ENCODE results near the gene ST6GALNAC3. TPM values are rescaled to one million over a fixed set of nuclear protein-coding genes. Genes with fewer than 3 reads are reported as not detected.

The ST6GALNAC3 gene
- total RNA-seq, 6 experiments from 2014 or later, result 1.00 to 1.7 (median 1.2) TPM

DNA sequence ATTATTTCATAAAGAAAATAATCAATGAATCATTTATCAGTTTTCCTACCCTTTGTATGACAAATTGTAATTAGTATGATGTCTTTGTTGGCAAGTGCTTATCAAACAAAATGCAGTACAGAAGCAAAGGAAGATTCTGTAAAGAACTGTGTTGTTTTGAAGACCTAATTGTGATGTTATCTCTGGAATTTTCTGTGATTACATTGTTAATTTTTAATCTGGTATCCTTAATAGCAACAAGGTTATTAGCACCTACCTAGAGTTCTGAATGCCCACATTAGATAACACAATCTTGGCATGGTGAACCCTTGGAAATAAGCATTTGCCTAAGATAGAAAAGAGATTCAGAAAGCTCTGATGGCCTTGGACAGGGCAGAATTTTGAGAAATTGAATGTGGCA is 518.6 kb downstream of the ST6GALNAC3 start:
- H3K27me3 Mint-ChIP-seq (ENCODE audit: insufficient read depth), result no peaks in the 10 kb centered on the region
- no peaks in the 10 kb centered on the region for H3K36me3 Mint-ChIP-seq (ENCODE audit: low read depth)
- H3K4me1 Mint-ChIP-seq (ENCODE audit: low read depth), result no peaks in the 10 kb centered on the region
- TF ChIP-seq, protein P1, sequence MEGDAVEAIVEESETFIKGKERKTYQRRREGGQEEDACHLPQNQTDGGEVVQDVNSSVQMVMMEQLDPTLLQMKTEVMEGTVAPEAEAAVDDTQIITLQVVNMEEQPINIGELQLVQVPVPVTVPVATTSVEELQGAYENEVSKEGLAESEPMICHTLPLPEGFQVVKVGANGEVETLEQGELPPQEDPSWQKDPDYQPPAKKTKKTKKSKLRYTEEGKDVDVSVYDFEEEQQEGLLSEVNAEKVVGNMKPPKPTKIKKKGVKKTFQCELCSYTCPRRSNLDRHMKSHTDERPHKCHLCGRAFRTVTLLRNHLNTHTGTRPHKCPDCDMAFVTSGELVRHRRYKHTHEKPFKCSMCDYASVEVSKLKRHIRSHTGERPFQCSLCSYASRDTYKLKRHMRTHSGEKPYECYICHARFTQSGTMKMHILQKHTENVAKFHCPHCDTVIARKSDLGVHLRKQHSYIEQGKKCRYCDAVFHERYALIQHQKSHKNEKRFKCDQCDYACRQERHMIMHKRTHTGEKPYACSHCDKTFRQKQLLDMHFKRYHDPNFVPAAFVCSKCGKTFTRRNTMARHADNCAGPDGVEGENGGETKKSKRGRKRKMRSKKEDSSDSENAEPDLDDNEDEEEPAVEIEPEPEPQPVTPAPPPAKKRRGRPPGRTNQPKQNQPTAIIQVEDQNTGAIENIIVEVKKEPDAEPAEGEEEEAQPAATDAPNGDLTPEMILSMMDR (IDR thresholded peaks at IDR 0.05), result no peak
- no peak overlapping the region for H3K4me3 Mint-ChIP-seq
- no peak for DNase-seq
- H3K9me3 Mint-ChIP-seq, result peaks cover 19% of the 10 kb centered on the region
- H3K27ac Mint-ChIP-seq, result no peak overlapping the region

DNA sequence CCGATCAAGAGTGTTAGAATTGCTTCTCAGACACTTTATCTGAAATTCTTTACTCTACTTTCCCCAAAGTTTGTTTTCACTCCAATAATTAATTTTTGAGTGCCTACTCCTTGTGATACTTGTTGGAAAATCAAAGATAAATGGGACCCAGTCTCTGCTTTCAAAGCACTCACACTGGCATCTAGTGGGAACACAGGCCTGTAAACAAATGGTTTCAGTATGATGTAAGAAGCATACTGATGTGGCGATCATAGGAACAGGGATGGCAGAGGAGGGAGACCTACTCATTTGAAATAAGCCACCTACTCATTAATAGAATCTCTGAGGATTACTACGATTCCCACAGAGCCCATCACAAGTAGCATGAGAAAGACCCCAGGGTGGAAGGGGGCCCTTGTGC is 519.1 kb downstream of the ST6GALNAC3 start:
- Mint-ChIP-seq H3K4me3 (no peak overlapping the region), H3K27me3 (ENCODE audit: insufficient read depth) (no peaks in the 10 kb centered on the region), H3K9me3 (peaks cover 19% of the 10 kb centered on the region), H3K4me1 (ENCODE audit: low read depth) (no peaks in the 10 kb centered on the region), H3K27ac (no peak overlapping the region), H3K36me3 (ENCODE audit: low read depth) (no peaks in the 10 kb centered on the region)
- no peak for DNase-seq
- TF ChIP-seq, protein P1 (IDR thresholded peaks at IDR 0.05), result no peak

GRCh38 chr1:76595024-76595423 is 520.5 kb downstream of the ST6GALNAC3 start:
- H3K4me1 Mint-ChIP-seq (ENCODE audit: low read depth), result no peaks in the 10 kb centered on the region
- no peak overlapping the region for H3K27ac Mint-ChIP-seq
- TF ChIP-seq, protein P1 (IDR thresholded peaks at IDR 0.05), result no peak
- DNase-seq, result no peak
- H3K27me3 Mint-ChIP-seq (ENCODE audit: insufficient read depth), result no peaks in the 10 kb centered on the region
- no peak overlapping the region for H3K4me3 Mint-ChIP-seq
- no peaks in the 10 kb centered on the region for H3K36me3 Mint-ChIP-seq (ENCODE audit: low read depth)
- peaks cover 8% of the 10 kb centered on the region; the same call in 1 of the 2 replicates for H3K9me3 Mint-ChIP-seq

DNA sequence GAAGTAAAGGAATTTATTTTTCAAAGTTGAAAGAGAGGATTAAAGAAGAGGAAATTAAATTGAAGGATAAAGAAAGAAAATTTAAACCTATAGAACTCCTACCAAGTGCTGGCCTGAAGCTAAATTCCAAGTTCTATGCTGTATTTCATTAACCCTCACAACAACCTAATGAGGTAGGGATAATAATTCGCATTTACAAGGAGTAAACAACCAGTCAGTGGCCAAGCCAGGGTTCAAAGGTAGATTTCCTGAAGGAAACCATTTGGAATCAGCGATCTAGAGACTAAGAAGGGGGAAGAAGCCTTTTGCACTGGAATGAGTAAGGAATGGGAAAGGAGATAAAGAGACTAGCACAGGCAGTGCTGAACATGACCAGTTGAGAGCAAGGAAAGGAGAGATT is 526.9 kb downstream of the ST6GALNAC3 start:
- Mint-ChIP-seq H3K27me3 (ENCODE audit: insufficient read depth) (no peaks in the 10 kb centered on the region), H3K27ac (no peak overlapping the region), H3K4me3 (no peak overlapping the region), H3K4me1 (ENCODE audit: low read depth) (no peaks in the 10 kb centered on the region), H3K9me3 (peaks cover 14% of the 10 kb centered on the region), H3K36me3 (ENCODE audit: low read depth) (no peaks in the 10 kb centered on the region)
- TF ChIP-seq, protein P1 (IDR thresholded peaks at IDR 0.05), result no peak
- DNase-seq, result no peak

- TF ChIP-seq, protein P1 (IDR thresholded peaks at IDR 0.05), result no peak
- Mint-ChIP-seq H3K9me3 (peaks cover 17% of the 10 kb centered on the region), H3K4me3 (no peak overlapping the region), H3K36me3 (ENCODE audit: low read depth) (no peaks in the 10 kb centered on the region), H3K27me3 (ENCODE audit: insufficient read depth) (no peaks in the 10 kb centered on the region), H3K27ac (no peak overlapping the region), H3K4me1 (ENCODE audit: low read depth) (no peaks in the 10 kb centered on the region)
- no peak for DNase-seq
Observed at GRCh38 chr1:76607717-76608116, 533.2 kb downstream of the ST6GALNAC3 start.

Data from HFFc6 (cell line).